T-helper 2 cell treated with Interferon-gamma antibody and Interleukin-4, amounts not matched to agents 5 μg/mL and 100 μg/mL, for 36 hours (primary cell): ENCODE measurements around the gene TMOD2.

Experiments
- DNase-seq: peaks from one replicate; pipeline ENCODE4 v3.0.0; 2021; ENCODE audit warnings: low spot score
- H3K27ac Mint-ChIP-seq: one replicate; pipeline ENCODE4 v1.8.0; 2021; ENCODE audit warnings: mild to moderate bottlenecking, mixed read lengths
- H3K27me3 Mint-ChIP-seq: one replicate; pipeline ENCODE4 v1.8.0; 2021; ENCODE audit warnings: low read depth, mixed read lengths
- H3K36me3 Mint-ChIP-seq: one replicate; pipeline ENCODE4 v1.8.0; 2021; ENCODE audit warnings: low read depth, mixed read lengths
- H3K4me1 Mint-ChIP-seq: one replicate; pipeline ENCODE4 v1.8.0; 2021; ENCODE audit warnings: low read depth, mixed read lengths
- H3K4me3 Mint-ChIP-seq: one replicate; pipeline ENCODE4 v1.8.0; 2022; ENCODE audit warnings: mild to moderate bottlenecking, moderate library complexity, mixed read lengths
- H3K9me3 Mint-ChIP-seq: one replicate; pipeline ENCODE4 v1.8.0; 2021; ENCODE audit warnings: mixed read lengths

Gene TMOD2

GRCh38 chr15:51750792-51751696 is at the start of gene TMOD2:
Gene TMOD2 (plus strand): TSS chr15:51751597. CDS start chr15:51766442, 14,845 bp downstream.
- DNase-seq: peak; percentile 38
- Mint-ChIP-seq H3K27me3 (peaks cover 71% of the 10 kb centered on the region), H3K4me1 (peaks cover 20% of the 10 kb centered on the region), H3K9me3 (peaks cover 5% of the 10 kb centered on the region), H3K27ac (no peak within 1 kb of the TSS), H3K4me3 (peak within 1 kb of the TSS; percentile 86), H3K36me3 (peaks cover 6% of the 10 kb centered on the region)

GRCh38 chr15:51702710-51703109 is 48.7 kb upstream of the TMOD2 start:
- no peak overlapping the region for H3K27ac Mint-ChIP-seq
- H3K4me1 Mint-ChIP-seq: no peaks in the 10 kb centered on the region
- no peaks in the 10 kb centered on the region for H3K9me3 Mint-ChIP-seq
- no peaks in the 10 kb centered on the region for H3K36me3 Mint-ChIP-seq
- no peak overlapping the region for H3K4me3 Mint-ChIP-seq
- H3K27me3 Mint-ChIP-seq: peaks cover 27% of the 10 kb centered on the region
- DNase-seq: no peak

- H3K36me3 Mint-ChIP-seq: no peaks in the 10 kb centered on the region
- no peak for DNase-seq
- peaks cover 9% of the 10 kb centered on the region for H3K27me3 Mint-ChIP-seq
- H3K4me1 Mint-ChIP-seq: no peaks in the 10 kb centered on the region
- no peaks in the 10 kb centered on the region for H3K9me3 Mint-ChIP-seq
- H3K4me3 Mint-ChIP-seq: no peak overlapping the region
- H3K27ac Mint-ChIP-seq: no peak overlapping the region
These were observed 45.1 kb upstream of the TMOD2 start for GRCh38 chr15:51706291-51706690.

- H3K27me3 Mint-ChIP-seq: peaks cover 9% of the 10 kb centered on the region
- no peak overlapping the region for H3K4me3 Mint-ChIP-seq
- H3K36me3 Mint-ChIP-seq: no peaks in the 10 kb centered on the region
- DNase-seq: no peak
- no peaks in the 10 kb centered on the region for H3K4me1 Mint-ChIP-seq
- H3K9me3 Mint-ChIP-seq: no peaks in the 10 kb centered on the region
- no peak overlapping the region for H3K27ac Mint-ChIP-seq
These were observed 44.3 kb upstream of the TMOD2 start for GRCh38 chr15:51706926-51707608.

- DNase-seq: no peak
- Mint-ChIP-seq H3K9me3 (no peaks in the 10 kb centered on the region), H3K4me1 (no peaks in the 10 kb centered on the region), H3K36me3 (no peaks in the 10 kb centered on the region), H3K4me3 (no peak overlapping the region), H3K27ac (no peak overlapping the region), H3K27me3 (peaks cover 6% of the 10 kb centered on the region)
These were observed 43.4 kb upstream of the TMOD2 start for GRCh38 chr15:51708013-51708412.

- H3K27ac Mint-ChIP-seq: no peak overlapping the region
- peaks cover 6% of the 10 kb centered on the region for H3K27me3 Mint-ChIP-seq
- H3K4me1 Mint-ChIP-seq: no peaks in the 10 kb centered on the region
- H3K36me3 Mint-ChIP-seq: no peaks in the 10 kb centered on the region
- no peaks in the 10 kb centered on the region for H3K9me3 Mint-ChIP-seq
- DNase-seq: no peak
- H3K4me3 Mint-ChIP-seq: no peak overlapping the region
These were observed 42.4 kb upstream of the TMOD2 start for GRCh38 chr15:51709031-51709430.

- Mint-ChIP-seq H3K9me3 (no peaks in the 10 kb centered on the region), H3K27me3 (peaks cover 2% of the 10 kb centered on the region), H3K36me3 (no peaks in the 10 kb centered on the region), H3K27ac (no peak overlapping the region), H3K4me3 (no peak overlapping the region), H3K4me1 (no peaks in the 10 kb centered on the region)
- no peak for DNase-seq
These were observed 37.2 kb upstream of the TMOD2 start for GRCh38 chr15:51714162-51714561.

GRCh38 chr15:51714911-51715310 is 36.5 kb upstream of the TMOD2 start:
- Mint-ChIP-seq H3K27me3 (peaks cover 2% of the 10 kb centered on the region), H3K9me3 (no peaks in the 10 kb centered on the region)

GRCh38 chr15:51718219-51718618 is 33.2 kb upstream of the TMOD2 start:
- peaks cover 2% of the 10 kb centered on the region for H3K27me3 Mint-ChIP-seq
- no peak overlapping the region for H3K4me3 Mint-ChIP-seq
- H3K9me3 Mint-ChIP-seq: no peaks in the 10 kb centered on the region
- DNase-seq: no peak
- peaks cover 9% of the 10 kb centered on the region for H3K36me3 Mint-ChIP-seq
- H3K27ac Mint-ChIP-seq: no peak overlapping the region
- H3K4me1 Mint-ChIP-seq: peaks cover 2% of the 10 kb centered on the region

More at GRCh38 chr15:51714911-51715310, 36.5 kb upstream of the TMOD2 start:
- Mint-ChIP-seq H3K4me3 (no peak overlapping the region), H3K27ac (no peak overlapping the region), H3K36me3 (no peaks in the 10 kb centered on the region), H3K4me1 (no peaks in the 10 kb centered on the region)
- no peak for DNase-seq

GRCh38 chr15:51718746-51719145 is 32.7 kb upstream of the TMOD2 start:
- H3K4me1 Mint-ChIP-seq: peaks cover 2% of the 10 kb centered on the region
- H3K4me3 Mint-ChIP-seq: no peak overlapping the region
- H3K9me3 Mint-ChIP-seq: no peaks in the 10 kb centered on the region
- H3K27ac Mint-ChIP-seq: no peak overlapping the region
- H3K27me3 Mint-ChIP-seq: peaks cover 1% of the 10 kb centered on the region
- DNase-seq: no peak
- H3K36me3 Mint-ChIP-seq: peaks cover 11% of the 10 kb centered on the region

GRCh38 chr15:51720201-51720995 is 31.0 kb upstream of the TMOD2 start:
- Mint-ChIP-seq H3K36me3 (peaks cover 17% of the 10 kb centered on the region), H3K4me3 (no peak overlapping the region), H3K27ac (no peak overlapping the region), H3K27me3 (no peaks in the 10 kb centered on the region), H3K9me3 (no peaks in the 10 kb centered on the region), H3K4me1 (peaks cover 8% of the 10 kb centered on the region)
- DNase-seq: no peak

- H3K4me1 Mint-ChIP-seq: peaks cover 11% of the 10 kb centered on the region
- H3K27ac Mint-ChIP-seq: no peak overlapping the region
- H3K36me3 Mint-ChIP-seq: peaks cover 17% of the 10 kb centered on the region
- H3K27me3 Mint-ChIP-seq: no peaks in the 10 kb centered on the region
- no peak for DNase-seq
- H3K4me3 Mint-ChIP-seq: no peak overlapping the region
- H3K9me3 Mint-ChIP-seq: no peaks in the 10 kb centered on the region
These were observed 30.0 kb upstream of the TMOD2 start for GRCh38 chr15:51721199-51721960.

GRCh38 chr15:51724199-51724598 is 27.2 kb upstream of the TMOD2 start:
- no peaks in the 10 kb centered on the region for H3K27me3 Mint-ChIP-seq
- H3K36me3 Mint-ChIP-seq: peaks cover 17% of the 10 kb centered on the region
- peaks cover 14% of the 10 kb centered on the region for H3K4me1 Mint-ChIP-seq
- no peak overlapping the region for H3K4me3 Mint-ChIP-seq
- no peak for DNase-seq
- no peak overlapping the region for H3K27ac Mint-ChIP-seq
- H3K9me3 Mint-ChIP-seq: no peaks in the 10 kb centered on the region
